Activated naive CD4-positive, alpha-beta T cell treated with anti-CD3 and anti-CD28 coated beads, Interleukin-2, amount 50 U/mL, for 24 hours (primary cell): ENCODE data around the gene MAP1B.

ENCODE experiments used
- H3K27ac Mint-ChIP-seq: one replicate; pipeline ENCODE4 v1.8.0; 2021; ENCODE audit warnings: mild to moderate bottlenecking, mixed read lengths
- H3K27me3 Mint-ChIP-seq: one replicate; pipeline ENCODE4 v1.8.0; 2021; ENCODE audit warnings: mixed read lengths
- H3K36me3 Mint-ChIP-seq: one replicate; pipeline ENCODE4 v1.8.0; 2021; ENCODE audit warnings: mixed read lengths
- H3K4me1 Mint-ChIP-seq: one replicate; pipeline ENCODE4 v1.8.0; 2021; ENCODE audit warnings: mixed read lengths
- H3K4me3 Mint-ChIP-seq: one replicate; pipeline ENCODE4 v1.8.0; 2021; ENCODE audit warnings: mild to moderate bottlenecking, mixed read lengths
- H3K9me3 Mint-ChIP-seq: one replicate; pipeline ENCODE4 v1.8.0; 2021; ENCODE audit warnings: mixed read lengths

MAP1B gene

GRCh38 chr5:72183101-72183520 lies 75.8 kb downstream of the MAP1B start:
- no peak overlapping the region for H3K4me3 Mint-ChIP-seq

DNA sequence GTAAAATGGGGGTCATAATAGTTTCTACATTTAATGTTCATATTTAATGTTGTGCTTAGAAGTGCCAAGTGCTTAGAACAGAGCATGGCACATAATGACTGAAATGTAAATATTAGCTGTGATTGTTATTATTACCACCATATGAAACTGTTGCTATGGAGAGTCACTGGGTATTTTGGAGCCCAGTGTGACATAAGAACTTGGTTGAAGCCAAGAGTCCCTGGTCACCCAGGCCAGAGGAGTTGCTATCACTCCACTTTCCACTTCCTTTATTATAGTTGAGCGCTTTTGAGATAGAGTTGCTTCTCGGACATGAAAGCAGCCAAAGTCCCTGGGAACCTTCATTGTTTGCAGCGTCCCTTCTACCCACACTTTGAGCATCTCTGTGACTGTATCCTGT lies 77.1 kb downstream of the MAP1B start:
- Mint-ChIP-seq H3K4me1 (no peaks in the 10 kb centered on the region), H3K36me3 (no peaks in the 10 kb centered on the region), H3K4me3 (no peak overlapping the region), H3K9me3 (no peaks in the 10 kb centered on the region), H3K27ac (no peak overlapping the region), H3K27me3 (peaks cover 10% of the 10 kb centered on the region)

More at GRCh38 chr5:72183101-72183520, 75.8 kb downstream of the MAP1B start:
- no peaks in the 10 kb centered on the region for H3K9me3 Mint-ChIP-seq
- H3K36me3 Mint-ChIP-seq = no peaks in the 10 kb centered on the region
- peaks cover 10% of the 10 kb centered on the region for H3K27me3 Mint-ChIP-seq
- H3K27ac Mint-ChIP-seq = no peak overlapping the region
- H3K4me1 Mint-ChIP-seq = no peaks in the 10 kb centered on the region

DNA sequence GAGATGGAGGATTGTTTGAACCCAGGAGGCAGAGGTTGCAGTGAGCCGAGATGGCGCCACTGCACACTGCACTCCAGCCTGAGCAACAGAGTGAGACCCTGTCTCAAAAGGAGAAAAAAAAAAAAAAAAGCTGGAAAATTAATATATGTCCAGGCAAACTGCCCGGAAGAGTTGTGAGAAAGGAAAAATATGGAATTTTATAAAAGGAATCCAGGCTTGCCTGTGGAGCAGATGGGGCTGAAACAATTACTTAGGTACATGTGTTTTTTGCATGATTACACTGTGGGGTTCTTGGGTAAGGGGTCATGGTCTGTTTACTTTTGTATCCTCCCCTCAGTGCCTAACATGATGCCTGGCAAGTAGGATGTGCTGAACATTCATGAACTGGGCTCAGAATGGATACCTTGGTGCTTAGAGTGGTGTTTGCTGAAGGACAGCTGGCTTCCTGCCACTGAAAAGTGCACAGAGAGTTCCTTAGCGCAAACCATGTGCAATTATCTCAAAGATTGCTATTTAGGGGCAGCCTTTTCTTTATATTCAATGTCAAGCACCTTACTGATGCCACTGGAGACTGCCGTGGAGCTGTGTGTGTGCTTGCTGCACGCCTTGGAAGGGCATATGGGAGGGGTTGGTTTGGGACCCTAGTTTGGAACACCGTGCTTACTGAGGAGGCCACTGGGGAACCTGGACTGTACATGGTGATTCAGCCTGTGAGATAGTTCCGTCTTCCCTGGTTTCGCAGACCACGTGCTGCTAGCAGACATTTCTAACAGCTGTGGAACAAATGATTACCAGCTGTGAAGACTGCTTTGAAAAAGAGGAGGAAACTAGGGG lies 78.4 kb downstream of the MAP1B start:
- H3K4me1 Mint-ChIP-seq = no peaks in the 10 kb centered on the region
- peaks cover 10% of the 10 kb centered on the region for H3K27me3 Mint-ChIP-seq
- H3K36me3 Mint-ChIP-seq = no peaks in the 10 kb centered on the region
- no peak overlapping the region for H3K4me3 Mint-ChIP-seq
- H3K9me3 Mint-ChIP-seq = no peaks in the 10 kb centered on the region
- H3K27ac Mint-ChIP-seq = no peak overlapping the region

DNA sequence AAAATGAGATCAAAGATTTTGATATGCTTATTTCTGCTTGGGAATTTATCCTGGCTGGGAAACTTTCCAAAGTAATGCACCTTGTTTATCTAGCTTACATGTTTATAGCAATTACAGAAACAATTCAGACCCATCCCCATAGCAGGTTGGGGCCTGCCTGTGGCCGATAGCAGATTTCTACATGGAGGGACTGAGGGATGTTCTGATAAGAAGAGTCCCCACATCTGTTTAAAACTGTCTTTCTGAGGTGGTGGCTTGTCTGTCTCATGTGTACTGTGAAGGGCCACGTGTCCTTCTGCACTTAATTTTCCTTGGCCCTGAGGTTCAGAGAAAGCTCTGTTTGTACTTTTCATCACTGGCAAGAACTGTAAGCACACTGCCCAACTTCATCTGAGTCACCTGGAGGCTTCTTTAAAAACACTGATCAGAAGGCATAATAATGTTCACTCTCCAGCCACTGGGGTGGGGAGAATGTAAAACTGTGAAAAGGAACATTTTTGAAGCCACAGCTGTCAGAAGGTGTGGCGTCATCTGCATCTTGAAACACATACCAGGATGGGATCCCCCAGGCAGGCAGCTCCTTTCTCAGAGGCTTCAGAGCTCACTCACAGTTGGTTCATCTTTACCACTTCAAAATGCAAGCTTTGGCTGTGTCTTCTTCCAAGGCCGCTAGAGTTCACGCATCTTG lies 80.3 kb downstream of the MAP1B start:
- Mint-ChIP-seq H3K4me3 (no peak overlapping the region), H3K9me3 (no peaks in the 10 kb centered on the region), H3K36me3 (no peaks in the 10 kb centered on the region), H3K4me1 (no peaks in the 10 kb centered on the region), H3K27ac (no peak overlapping the region), H3K27me3 (peaks cover 9% of the 10 kb centered on the region)

DNA sequence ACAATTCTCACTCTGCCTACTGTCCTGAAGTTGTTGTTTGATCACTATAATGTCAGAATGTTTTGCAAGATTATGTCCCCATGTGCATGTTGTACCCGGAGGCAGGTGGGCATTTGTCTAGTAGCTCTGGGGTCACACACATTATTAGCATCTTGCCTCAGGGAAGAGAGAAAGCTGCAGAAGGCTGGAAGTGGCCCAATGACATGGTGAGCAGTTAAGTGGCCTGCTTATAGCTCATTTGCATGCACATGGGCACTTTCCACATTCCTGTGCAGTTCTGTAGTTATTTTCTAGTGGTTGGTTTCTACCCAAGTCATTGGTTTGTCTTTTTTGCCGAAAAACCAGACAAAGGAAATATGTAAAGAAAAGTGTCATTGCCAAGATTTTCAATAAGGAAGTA lies 80.9 kb downstream of the MAP1B start:
- H3K4me1 Mint-ChIP-seq = no peaks in the 10 kb centered on the region
- H3K4me3 Mint-ChIP-seq = no peak overlapping the region
- peaks cover 5% of the 10 kb centered on the region for H3K27me3 Mint-ChIP-seq
- no peaks in the 10 kb centered on the region for H3K9me3 Mint-ChIP-seq
- no peak overlapping the region for H3K27ac Mint-ChIP-seq
- no peaks in the 10 kb centered on the region for H3K36me3 Mint-ChIP-seq

DNA sequence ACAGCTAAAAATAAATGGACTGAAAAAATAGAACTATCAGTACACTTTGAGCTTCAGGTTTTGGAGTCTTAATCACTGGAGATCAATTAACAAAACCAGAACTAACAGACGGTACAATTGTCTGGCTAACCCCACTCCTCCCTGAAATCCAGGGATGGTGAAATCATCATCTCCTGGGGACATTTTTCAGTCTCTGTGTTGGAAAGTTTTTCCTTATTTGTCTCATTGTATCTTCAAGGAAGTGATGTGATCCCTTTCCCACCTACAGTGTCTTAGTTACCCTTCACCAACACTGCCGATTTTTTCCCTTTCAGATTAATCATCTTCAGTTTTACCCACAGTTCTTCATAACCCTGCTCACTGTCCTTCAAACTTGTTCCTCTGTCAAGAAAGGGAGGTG lies 81.9 kb downstream of the MAP1B start:
- Mint-ChIP-seq H3K27me3 (peaks cover 2% of the 10 kb centered on the region), H3K27ac (no peak overlapping the region), H3K4me1 (no peaks in the 10 kb centered on the region), H3K9me3 (no peaks in the 10 kb centered on the region), H3K36me3 (no peaks in the 10 kb centered on the region), H3K4me3 (no peak overlapping the region)

DNA sequence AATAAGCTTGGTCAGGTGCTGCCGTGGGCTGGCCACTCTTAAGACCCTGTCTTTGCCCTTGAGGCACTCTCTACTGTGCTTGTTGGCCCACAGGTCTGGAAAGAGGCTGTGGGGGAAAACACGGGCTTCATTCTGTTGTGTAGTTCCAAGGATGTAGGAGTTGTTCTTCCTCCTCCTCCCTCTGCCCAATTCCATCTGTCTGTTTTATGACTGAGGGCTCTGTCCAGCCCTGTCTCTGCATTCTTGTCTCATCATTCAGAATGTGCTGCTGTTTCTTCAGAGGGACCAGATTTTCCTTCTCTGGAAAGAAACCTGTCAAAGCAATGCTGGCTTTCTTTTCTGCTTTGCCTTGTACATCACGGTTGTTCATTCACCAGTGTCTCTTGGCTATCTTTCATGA lies 84.1 kb downstream of the MAP1B start:
- Mint-ChIP-seq H3K9me3 (no peaks in the 10 kb centered on the region), H3K36me3 (no peaks in the 10 kb centered on the region), H3K4me3 (no peak overlapping the region), H3K27me3 (peaks cover 5% of the 10 kb centered on the region), H3K4me1 (no peaks in the 10 kb centered on the region), H3K27ac (no peak overlapping the region)

- peaks cover 4% of the 10 kb centered on the region for H3K27me3 Mint-ChIP-seq
These were observed 87.6 kb downstream of the MAP1B start for GRCh38 chr5:72194846-72195245.

GRCh38 chr5:72195581-72195980 lies 88.3 kb downstream of the MAP1B start:
- Mint-ChIP-seq H3K9me3 (no peaks in the 10 kb centered on the region), H3K4me1 (no peaks in the 10 kb centered on the region), H3K4me3 (no peak overlapping the region), H3K27me3 (peaks cover 4% of the 10 kb centered on the region), H3K36me3 (no peaks in the 10 kb centered on the region), H3K27ac (no peak overlapping the region)

More at GRCh38 chr5:72194846-72195245, 87.6 kb downstream of the MAP1B start:
- no peaks in the 10 kb centered on the region for H3K4me1 Mint-ChIP-seq
- no peak overlapping the region for H3K4me3 Mint-ChIP-seq
- H3K9me3 Mint-ChIP-seq = no peaks in the 10 kb centered on the region
- no peaks in the 10 kb centered on the region for H3K36me3 Mint-ChIP-seq
- H3K27ac Mint-ChIP-seq = no peak overlapping the region

DNA sequence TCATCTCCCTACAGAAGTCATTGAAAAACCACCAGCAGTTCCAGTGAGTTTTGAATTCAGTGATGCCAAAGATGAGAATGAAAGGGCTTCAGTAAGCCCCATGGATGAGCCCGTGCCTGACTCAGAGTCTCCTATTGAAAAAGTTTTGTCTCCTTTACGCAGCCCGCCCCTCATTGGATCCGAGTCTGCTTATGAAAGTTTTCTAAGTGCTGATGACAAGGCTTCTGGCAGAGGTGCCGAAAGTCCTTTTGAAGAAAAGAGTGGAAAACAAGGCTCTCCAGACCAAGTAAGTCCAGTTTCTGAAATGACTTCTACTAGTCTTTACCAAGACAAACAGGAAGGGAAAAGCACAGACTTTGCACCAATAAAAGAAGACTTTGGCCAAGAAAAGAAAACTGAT lies 90.1 kb downstream of the MAP1B start:
- Mint-ChIP-seq H3K4me1 (no peaks in the 10 kb centered on the region), H3K4me3 (no peak overlapping the region), H3K27ac (no peak overlapping the region), H3K9me3 (no peaks in the 10 kb centered on the region), H3K36me3 (no peaks in the 10 kb centered on the region), H3K27me3 (peaks cover 4% of the 10 kb centered on the region)

DNA sequence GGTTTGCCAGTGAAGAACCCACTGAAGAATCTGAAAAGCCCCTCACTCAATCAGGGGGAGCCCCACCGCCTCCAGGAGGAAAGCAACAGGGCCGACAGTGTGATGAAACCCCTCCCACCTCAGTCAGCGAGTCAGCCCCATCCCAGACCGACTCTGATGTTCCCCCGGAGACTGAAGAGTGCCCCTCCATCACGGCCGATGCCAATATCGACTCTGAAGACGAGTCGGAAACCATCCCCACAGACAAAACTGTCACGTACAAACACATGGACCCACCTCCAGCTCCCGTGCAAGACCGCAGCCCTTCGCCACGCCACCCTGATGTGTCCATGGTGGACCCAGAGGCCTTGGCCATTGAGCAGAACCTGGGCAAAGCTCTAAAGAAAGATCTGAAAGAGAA lies 92.4 kb downstream of the MAP1B start:
- peaks cover 3% of the 10 kb centered on the region for H3K27me3 Mint-ChIP-seq

DNA sequence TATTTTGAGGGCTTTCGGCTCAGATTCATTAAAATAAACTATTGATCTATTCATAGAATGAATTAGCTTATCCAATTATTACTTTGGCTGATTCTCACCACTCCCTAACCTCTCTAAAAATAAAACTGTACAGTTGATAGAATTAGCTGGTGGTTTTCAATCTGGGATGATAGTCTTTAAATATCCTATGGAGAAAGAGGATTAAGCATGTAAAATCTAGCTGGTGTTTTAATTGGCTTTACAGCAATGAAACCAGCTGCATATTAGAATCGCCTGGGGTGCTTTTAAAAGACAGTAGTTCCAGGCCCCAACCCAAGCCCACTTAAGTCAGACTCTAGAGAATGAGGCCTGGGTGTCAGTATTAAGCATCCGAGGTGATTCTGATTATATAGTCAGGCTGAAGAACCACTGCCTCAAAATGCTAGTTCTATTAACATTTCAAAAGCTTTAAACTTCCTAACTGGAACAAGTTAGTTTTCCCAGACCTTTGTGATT lies 95.1 kb downstream of the MAP1B start:
- peaks cover 1% of the 10 kb centered on the region for H3K36me3 Mint-ChIP-seq
- peaks cover 4% of the 10 kb centered on the region for H3K4me1 Mint-ChIP-seq
- no peak overlapping the region for H3K27ac Mint-ChIP-seq
- H3K27me3 Mint-ChIP-seq = no peaks in the 10 kb centered on the region
- no peaks in the 10 kb centered on the region for H3K9me3 Mint-ChIP-seq
- H3K4me3 Mint-ChIP-seq = no peak overlapping the region

More for the DNA sequence above, 92.4 kb downstream of the MAP1B start:
- Mint-ChIP-seq H3K36me3 (no peaks in the 10 kb centered on the region), H3K27ac (no peak overlapping the region), H3K4me3 (no peak overlapping the region), H3K4me1 (no peaks in the 10 kb centered on the region), H3K9me3 (no peaks in the 10 kb centered on the region)

DNA sequence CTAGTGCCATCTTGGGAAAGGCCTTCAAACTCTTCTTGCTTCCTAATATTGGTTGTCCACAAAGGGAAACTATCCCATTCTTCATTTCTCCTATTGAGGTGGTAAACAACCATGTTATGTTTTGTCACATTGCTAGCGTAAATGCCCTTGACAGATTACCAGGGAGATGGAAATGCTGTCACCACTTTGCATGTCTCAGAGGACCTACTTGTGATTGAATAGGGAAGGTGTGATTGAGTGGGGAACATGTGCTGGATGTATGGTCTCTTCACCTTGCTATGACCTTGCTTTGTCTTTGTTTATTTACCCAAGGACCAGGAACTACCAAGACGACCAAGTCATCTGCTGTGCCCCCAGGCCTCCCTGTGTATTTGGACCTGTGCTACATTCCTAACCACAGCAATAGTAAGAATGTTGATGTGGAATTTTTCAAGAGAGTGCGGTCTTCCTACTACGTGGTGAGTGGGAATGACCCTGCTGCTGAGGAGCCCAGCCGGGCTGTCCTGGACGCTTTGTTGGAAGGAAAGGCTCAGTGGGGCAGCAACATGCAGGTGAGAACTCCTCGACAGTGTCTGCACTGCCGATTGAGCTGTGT lies 96.1 kb downstream of the MAP1B start:
- Mint-ChIP-seq H3K36me3 (peaks cover 4% of the 10 kb centered on the region), H3K4me3 (no peak overlapping the region), H3K27me3 (no peaks in the 10 kb centered on the region), H3K4me1 (peaks cover 7% of the 10 kb centered on the region), H3K27ac (no peak overlapping the region), H3K9me3 (no peaks in the 10 kb centered on the region)

- no peaks in the 10 kb centered on the region for H3K27me3 Mint-ChIP-seq
- H3K4me1 Mint-ChIP-seq = peaks cover 7% of the 10 kb centered on the region
- peaks cover 4% of the 10 kb centered on the region for H3K36me3 Mint-ChIP-seq
- H3K27ac Mint-ChIP-seq = no peak overlapping the region
- H3K4me3 Mint-ChIP-seq = no peak overlapping the region
- H3K9me3 Mint-ChIP-seq = no peaks in the 10 kb centered on the region
These were observed 97.7 kb downstream of the MAP1B start for GRCh38 chr5:72204946-72205345.

GRCh38 chr5:72205431-72206009 lies 98.2 kb downstream of the MAP1B start:
- Mint-ChIP-seq H3K27me3 (no peaks in the 10 kb centered on the region), H3K36me3 (peaks cover 4% of the 10 kb centered on the region), H3K4me1 (peaks cover 7% of the 10 kb centered on the region), H3K9me3 (no peaks in the 10 kb centered on the region), H3K27ac (peak overlapping the region; percentile 5), H3K4me3 (no peak overlapping the region)
